ENCODE results near the gene RERE.
A peak's percentile ranks its signal among the peaks of the same experiment; 100 is the strongest.

RERE gene

DNA sequence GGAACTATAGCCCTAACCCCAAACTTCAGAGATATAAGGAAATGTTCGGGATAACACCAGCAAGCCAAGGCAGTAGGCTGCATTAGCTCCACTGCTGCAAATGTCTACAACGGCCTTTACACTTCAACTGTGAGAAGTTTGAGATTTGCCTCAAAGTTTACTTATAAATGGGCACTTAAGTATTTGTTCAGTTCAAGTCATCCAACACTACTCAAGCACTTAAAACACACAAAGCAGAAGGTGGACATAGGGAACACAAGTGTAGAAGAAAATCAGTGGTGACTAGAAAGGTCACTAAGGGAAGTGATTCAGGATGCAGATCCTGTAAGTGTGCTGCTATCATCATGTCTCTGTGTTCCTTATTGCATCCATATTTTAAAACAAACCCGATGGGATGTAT, 278.9 kb downstream of the RERE start:
- no peak overlapping the region for H3K27ac ChIP-seq (ENCODE audit: low read depth, low read length)
- H3K4me1 ChIP-seq (ENCODE audit: control insufficient read depth in 5 of 5, insufficient read depth in 5 of 5, low read length in 5 of 5) = peaks cover 0 to 8% (median 0%) of the 10 kb centered on the region in 5 donors
- no peaks in the 10 kb centered on the region for H3K9me3 ChIP-seq (ENCODE audit: control insufficient read depth in 5 of 5, low read length in 5 of 5)
- H3K36me3 ChIP-seq (ENCODE audit: control insufficient read depth in 5 of 5, insufficient read depth in 5 of 5, low read length in 5 of 5) = peaks cover 0 to 5% (median 2%) of the 10 kb centered on the region in 5 donors
- no peak overlapping the region for H3K4me3 ChIP-seq (ENCODE audit: low read depth in 1 of 5, low read length in 5 of 5)
- H3K27me3 ChIP-seq (ENCODE audit: control insufficient read depth in 5 of 5, insufficient read depth in 4 of 5, low read length in 5 of 5) = no peaks in the 10 kb centered on the region
- no peak overlapping the region for H3K9ac ChIP-seq (ENCODE audit: low read length in 5 of 5)

GRCh38 chr1:8537991-8538390, 279.4 kb downstream of the RERE start:
- Histone ChIP-seq H3K4me3 (ENCODE audit: low read depth in 1 of 5, low read length in 5 of 5) (no peak overlapping the region), H3K9ac (ENCODE audit: low read length in 5 of 5) (no peak overlapping the region), H3K27me3 (ENCODE audit: control insufficient read depth in 5 of 5, insufficient read depth in 4 of 5, low read length in 5 of 5) (no peaks in the 10 kb centered on the region), H3K27ac (ENCODE audit: low read depth, low read length) (no peak overlapping the region), H3K4me1 (ENCODE audit: control insufficient read depth in 5 of 5, insufficient read depth in 5 of 5, low read length in 5 of 5) (peaks cover 0 to 8% (median 0%) of the 10 kb centered on the region in 5 donors), H3K36me3 (ENCODE audit: control insufficient read depth in 5 of 5, insufficient read depth in 5 of 5, low read length in 5 of 5) (peaks cover 0 to 5% (median 2%) of the 10 kb centered on the region in 5 donors), H3K9me3 (ENCODE audit: control insufficient read depth in 5 of 5, low read length in 5 of 5) (no peaks in the 10 kb centered on the region)

GRCh38 chr1:8536515-8536914, 280.9 kb downstream of the RERE start:
- Histone ChIP-seq H3K9ac (ENCODE audit: low read length in 5 of 5) (no peak overlapping the region), H3K27me3 (ENCODE audit: control insufficient read depth in 5 of 5, insufficient read depth in 4 of 5, low read length in 5 of 5) (no peaks in the 10 kb centered on the region), H3K27ac (ENCODE audit: low read depth, low read length) (no peak overlapping the region), H3K4me3 (ENCODE audit: low read depth in 1 of 5, low read length in 5 of 5) (no peak overlapping the region), H3K36me3 (ENCODE audit: control insufficient read depth in 5 of 5, insufficient read depth in 5 of 5, low read length in 5 of 5) (peaks cover 0 to 5% (median 0%) of the 10 kb centered on the region in 5 donors), H3K9me3 (ENCODE audit: control insufficient read depth in 5 of 5, low read length in 5 of 5) (no peaks in the 10 kb centered on the region), H3K4me1 (ENCODE audit: control insufficient read depth in 5 of 5, insufficient read depth in 5 of 5, low read length in 5 of 5) (peaks cover 0 to 8% (median 0%) of the 10 kb centered on the region in 5 donors)

GRCh38 chr1:8533907-8534306, 283.5 kb downstream of the RERE start:
- Histone ChIP-seq H3K4me1 (ENCODE audit: control insufficient read depth in 5 of 5, insufficient read depth in 5 of 5, low read length in 5 of 5) (peaks cover 0 to 8% (median 0%) of the 10 kb centered on the region in 5 donors), H3K36me3 (ENCODE audit: control insufficient read depth in 5 of 5, insufficient read depth in 5 of 5, low read length in 5 of 5) (peaks cover 0 to 9% (median 0%) of the 10 kb centered on the region in 5 donors), H3K4me3 (ENCODE audit: low read depth in 1 of 5, low read length in 5 of 5) (no peak overlapping the region), H3K27me3 (ENCODE audit: control insufficient read depth in 5 of 5, insufficient read depth in 4 of 5, low read length in 5 of 5) (no peaks in the 10 kb centered on the region), H3K9ac (ENCODE audit: low read length in 5 of 5) (no peak overlapping the region), H3K9me3 (ENCODE audit: control insufficient read depth in 5 of 5, low read length in 5 of 5) (no peaks in the 10 kb centered on the region), H3K27ac (ENCODE audit: low read depth, low read length) (no peak overlapping the region)

DNA sequence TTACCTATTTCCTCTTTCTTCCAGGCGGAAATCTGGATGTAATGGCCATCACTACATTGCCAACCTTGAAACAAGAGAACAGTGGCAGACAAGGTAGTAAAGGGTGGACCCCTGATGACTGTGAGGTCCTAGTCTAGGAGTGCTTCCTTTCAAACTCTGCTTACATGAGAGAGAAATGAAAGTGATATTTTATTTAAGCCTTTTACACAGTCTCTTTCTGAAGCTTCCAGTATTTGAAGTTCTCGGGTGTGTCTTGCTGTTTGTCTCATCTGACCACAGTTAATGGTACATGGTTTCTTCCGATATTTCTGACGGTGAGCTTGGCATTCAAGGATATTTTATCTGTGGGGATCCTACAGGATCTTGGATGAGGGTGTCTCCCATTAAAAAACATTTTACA, 284.3 kb downstream of the RERE start:
- H3K9me3 ChIP-seq (ENCODE audit: control insufficient read depth in 5 of 5, low read length in 5 of 5) = no peaks in the 10 kb centered on the region

DNA sequence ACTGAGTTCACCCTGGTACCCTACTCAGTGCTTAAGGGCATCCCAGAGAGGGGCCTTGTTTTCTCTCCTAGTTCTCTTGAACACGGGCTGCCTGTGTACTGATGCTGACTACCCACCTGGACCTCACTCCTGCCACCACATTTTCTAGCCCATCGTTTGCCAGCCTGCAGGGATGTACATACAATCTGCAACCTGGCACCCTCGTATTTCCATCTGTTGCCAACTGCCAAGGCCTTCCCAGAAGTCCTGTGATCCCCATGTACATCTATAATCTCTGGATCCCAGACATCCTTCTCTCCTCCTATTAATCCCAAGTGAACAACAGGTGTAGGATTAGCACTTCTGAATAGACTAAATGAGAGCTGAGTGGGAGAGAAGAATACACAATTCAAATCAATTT, 287.5 kb downstream of the RERE start:
- peaks cover 0 to 4% (median 0%) of the 10 kb centered on the region in 5 donors for H3K36me3 ChIP-seq (ENCODE audit: control insufficient read depth in 5 of 5, insufficient read depth in 5 of 5, low read length in 5 of 5)
- H3K27ac ChIP-seq (ENCODE audit: low read depth, low read length) = no peak overlapping the region
- no peaks in the 10 kb centered on the region for H3K27me3 ChIP-seq (ENCODE audit: control insufficient read depth in 5 of 5, insufficient read depth in 4 of 5, low read length in 5 of 5)
- peaks cover 3 to 31% (median 27%) of the 10 kb centered on the region in 5 donors for H3K4me1 ChIP-seq (ENCODE audit: control insufficient read depth in 5 of 5, insufficient read depth in 5 of 5, low read length in 5 of 5)
- H3K9ac ChIP-seq (ENCODE audit: low read length in 5 of 5) = no peak overlapping the region
- no peaks in the 10 kb centered on the region for H3K9me3 ChIP-seq (ENCODE audit: control insufficient read depth in 5 of 5, low read length in 5 of 5)
- no peak overlapping the region for H3K4me3 ChIP-seq (ENCODE audit: low read depth in 1 of 5, low read length in 5 of 5)

More for the DNA sequence above, 284.3 kb downstream of the RERE start:
- Histone ChIP-seq H3K27ac (ENCODE audit: low read depth, low read length) (no peak overlapping the region), H3K4me1 (ENCODE audit: control insufficient read depth in 5 of 5, insufficient read depth in 5 of 5, low read length in 5 of 5) (peaks cover 0 to 8% (median 0%) of the 10 kb centered on the region in 5 donors), H3K27me3 (ENCODE audit: control insufficient read depth in 5 of 5, insufficient read depth in 4 of 5, low read length in 5 of 5) (no peaks in the 10 kb centered on the region), H3K9ac (ENCODE audit: low read length in 5 of 5) (no peak overlapping the region), H3K4me3 (ENCODE audit: low read depth in 1 of 5, low read length in 5 of 5) (no peak overlapping the region), H3K36me3 (ENCODE audit: control insufficient read depth in 5 of 5, insufficient read depth in 5 of 5, low read length in 5 of 5) (peaks cover 0 to 4% (median 0%) of the 10 kb centered on the region in 5 donors)

DNA sequence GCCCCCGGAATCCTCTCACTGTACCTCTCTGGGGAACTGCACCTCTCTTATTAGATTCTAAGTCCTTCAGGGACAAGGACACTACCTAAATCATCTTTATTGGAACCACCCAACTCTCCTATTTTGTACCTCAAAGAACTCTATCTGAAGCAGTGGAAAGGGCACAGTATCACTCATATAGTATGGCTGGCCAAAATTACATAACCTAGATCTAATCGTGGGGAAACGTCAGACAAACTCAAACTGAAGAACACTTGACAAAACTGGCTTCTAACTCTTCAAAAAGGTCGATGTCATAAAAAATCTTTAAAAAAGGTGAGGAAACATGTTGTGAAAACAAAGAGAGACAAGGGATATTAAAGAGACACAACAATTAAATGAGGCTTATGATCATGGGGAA, 289.5 kb downstream of the RERE start:
- Histone ChIP-seq H3K4me3 (ENCODE audit: low read depth in 1 of 5, low read length in 5 of 5) (no peak overlapping the region), H3K27ac (ENCODE audit: low read depth, low read length) (peak overlapping the region; percentile 84), H3K27me3 (ENCODE audit: control insufficient read depth in 5 of 5, insufficient read depth in 4 of 5, low read length in 5 of 5) (no peaks in the 10 kb centered on the region), H3K9ac (ENCODE audit: low read length in 5 of 5) (no peak overlapping the region), H3K4me1 (ENCODE audit: control insufficient read depth in 5 of 5, insufficient read depth in 5 of 5, low read length in 5 of 5) (peaks cover 3 to 46% (median 44%) of the 10 kb centered on the region in 5 donors), H3K9me3 (ENCODE audit: control insufficient read depth in 5 of 5, low read length in 5 of 5) (no peaks in the 10 kb centered on the region), H3K36me3 (ENCODE audit: control insufficient read depth in 5 of 5, insufficient read depth in 5 of 5, low read length in 5 of 5) (peaks cover 0 to 4% (median 0%) of the 10 kb centered on the region in 5 donors)

- peaks cover 3 to 48% (median 44%) of the 10 kb centered on the region in 5 donors for H3K4me1 ChIP-seq (ENCODE audit: control insufficient read depth in 5 of 5, insufficient read depth in 5 of 5, low read length in 5 of 5)
- H3K9me3 ChIP-seq (ENCODE audit: control insufficient read depth in 5 of 5, low read length in 5 of 5) = no peaks in the 10 kb centered on the region
- H3K9ac ChIP-seq (ENCODE audit: low read length in 5 of 5) = peak overlapping the region; percentile 64 to 83 (median 70)
- H3K4me3 ChIP-seq (ENCODE audit: low read depth in 1 of 5, low read length in 5 of 5) = peak overlapping the region; percentile 66 to 85 (median 71)
- H3K27me3 ChIP-seq (ENCODE audit: control insufficient read depth in 5 of 5, insufficient read depth in 4 of 5, low read length in 5 of 5) = no peaks in the 10 kb centered on the region
- peaks cover 0 to 4% (median 0%) of the 10 kb centered on the region in 5 donors for H3K36me3 ChIP-seq (ENCODE audit: control insufficient read depth in 5 of 5, insufficient read depth in 5 of 5, low read length in 5 of 5)
- H3K27ac ChIP-seq (ENCODE audit: low read depth, low read length) = peak overlapping the region; percentile 84
Measured at GRCh38 chr1:8525558-8526275, 291.7 kb downstream of the RERE start.

DNA sequence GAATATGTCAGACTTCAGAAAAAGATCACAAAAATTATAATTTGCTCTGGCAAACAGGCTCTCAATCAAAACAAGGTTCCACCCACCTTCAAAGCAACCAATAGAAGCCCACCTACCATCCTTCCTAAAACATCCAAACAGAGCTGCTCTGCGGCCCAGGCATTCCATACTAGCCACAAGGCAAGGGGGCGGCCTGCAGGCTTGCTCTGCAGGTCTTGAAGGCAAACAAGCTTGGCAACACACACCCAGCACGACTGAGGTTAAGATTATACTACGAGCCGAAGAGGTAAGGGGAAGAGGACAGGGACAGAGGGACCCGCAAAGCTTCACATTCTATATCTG, 292.3 kb downstream of the RERE start:
- H3K36me3 ChIP-seq (ENCODE audit: control insufficient read depth in 5 of 5, insufficient read depth in 5 of 5, low read length in 5 of 5) = peaks cover 0 to 4% (median 0%) of the 10 kb centered on the region in 5 donors
- no peaks in the 10 kb centered on the region for H3K9me3 ChIP-seq (ENCODE audit: control insufficient read depth in 5 of 5, low read length in 5 of 5)
- peak overlapping the region; percentile 84 for H3K27ac ChIP-seq (ENCODE audit: low read depth, low read length)
- peaks cover 3 to 50% (median 46%) of the 10 kb centered on the region in 5 donors for H3K4me1 ChIP-seq (ENCODE audit: control insufficient read depth in 5 of 5, insufficient read depth in 5 of 5, low read length in 5 of 5)
- H3K4me3 ChIP-seq (ENCODE audit: low read depth in 1 of 5, low read length in 5 of 5) = peak overlapping the region; percentile 66 to 85 (median 71)
- H3K27me3 ChIP-seq (ENCODE audit: control insufficient read depth in 5 of 5, insufficient read depth in 4 of 5, low read length in 5 of 5) = no peaks in the 10 kb centered on the region
- H3K9ac ChIP-seq (ENCODE audit: low read length in 5 of 5) = peak overlapping the region; percentile 64 to 83 (median 70)

DNA sequence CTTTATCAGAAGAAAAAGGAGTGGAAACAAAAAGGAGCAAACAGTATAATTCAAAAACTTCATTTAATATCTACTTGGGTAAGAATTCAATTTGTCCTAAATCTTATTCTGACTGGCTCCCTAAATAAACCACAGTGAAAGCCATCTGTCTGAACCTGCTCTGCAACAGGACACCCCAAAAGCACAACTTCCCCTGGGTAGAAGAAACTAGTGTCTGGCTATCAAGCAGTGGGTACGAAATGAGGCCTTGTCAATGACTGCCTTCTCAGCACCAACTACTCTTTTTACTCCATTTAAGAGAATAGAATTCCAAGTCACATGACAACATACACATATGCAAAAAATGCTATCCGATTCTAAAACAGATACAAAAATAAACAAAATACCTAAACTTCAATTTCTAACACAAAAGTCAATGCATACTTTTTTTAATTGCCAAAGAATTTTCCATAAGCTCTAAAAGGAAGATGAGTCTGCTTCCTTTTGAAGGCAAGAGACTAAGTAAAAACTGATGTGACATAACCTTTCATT, 292.7 kb downstream of the RERE start:
- Histone ChIP-seq H3K36me3 (ENCODE audit: control insufficient read depth in 5 of 5, insufficient read depth in 5 of 5, low read length in 5 of 5) (peaks cover 0 to 2% (median 0%) of the 10 kb centered on the region in 5 donors), H3K27ac (ENCODE audit: low read depth, low read length) (peak overlapping the region; percentile 84), H3K9me3 (ENCODE audit: control insufficient read depth in 5 of 5, low read length in 5 of 5) (no peaks in the 10 kb centered on the region), H3K27me3 (ENCODE audit: control insufficient read depth in 5 of 5, insufficient read depth in 4 of 5, low read length in 5 of 5) (no peaks in the 10 kb centered on the region), H3K4me3 (ENCODE audit: low read depth in 1 of 5, low read length in 5 of 5) (peak overlapping the region; percentile 66 to 85 (median 71)), H3K9ac (ENCODE audit: low read length in 5 of 5) (peak overlapping the region in 4 of 5 donors; percentile 38 to 77 (median 67)), H3K4me1 (ENCODE audit: control insufficient read depth in 5 of 5, insufficient read depth in 5 of 5, low read length in 5 of 5) (peaks cover 3 to 50% (median 46%) of the 10 kb centered on the region in 5 donors)
